Retinal pigment epithelial cell (primary cell): ENCODE data around the gene PGLYRP1.

ENCODE experiments used
- DNase-seq: peaks from one replicate; pipeline ENCODE4 v3.0.0-alpha.2; 2010; ENCODE audit warnings: low read depth
- H3K4me3 ChIP-seq: 2 replicates; pipeline ENCODE4 v1.5.1; 2011; ENCODE audit warnings: mild to moderate bottlenecking, low read length, control low read depth, moderate library complexity
- CTCF ChIP-seq: conservative IDR thresholded peaks from 2 replicates; pipeline ENCODE4 v1.5.1; 2011; ENCODE audit warnings: low read depth, low read length, control low read depth, inconsistent platforms

The PGLYRP1 gene

GRCh38 chr19:46042252-46042883 lies 19.5 kb upstream of the PGLYRP1 start:
- no peak overlapping the region for H3K4me3 ChIP-seq
- DNase-seq, result no peak
- TF ChIP-seq CTCF, result no peak

GRCh38 chr19:46040952-46041500 lies 18.2 kb upstream of the PGLYRP1 start, which contains the start of gene IGFL4:
Gene IGFL4 (minus strand): TSS chr19:46041002. CDS start chr19:46040962, 40 bp downstream.
- no peak within 1 kb of the TSS for H3K4me3 ChIP-seq
- no peak for TF ChIP-seq CTCF
- no peak for DNase-seq

GRCh38 chr19:46040125-46040524 lies 17.3 kb upstream of the PGLYRP1 start:
- no peak overlapping the region for H3K4me3 ChIP-seq
- DNase-seq, result no peak
- no peak for TF ChIP-seq CTCF

- H3K4me3 ChIP-seq, result no peak overlapping the region
- no peak for DNase-seq
- no peak for TF ChIP-seq CTCF
These were observed 13.9 kb upstream of the PGLYRP1 start for GRCh38 chr19:46036744-46037128.

- no peak for TF ChIP-seq CTCF
- no peak overlapping the region for H3K4me3 ChIP-seq
- no peak for DNase-seq
These were observed 13.3 kb upstream of the PGLYRP1 start for GRCh38 chr19:46035986-46036743.

GRCh38 chr19:46035546-46035945 lies 12.7 kb upstream of the PGLYRP1 start:
- TF ChIP-seq CTCF, result no peak
- DNase-seq, result no peak
- no peak overlapping the region for H3K4me3 ChIP-seq

GRCh38 chr19:46033401-46033800 lies 10.5 kb upstream of the PGLYRP1 start:
- no peak for TF ChIP-seq CTCF
- no peak overlapping the region for H3K4me3 ChIP-seq
- no peak for DNase-seq
